Brain microvascular endothelial cell (primary cell): ENCODE data around the gene FOXRED1.

Experiments
- DNase-seq: peaks from one replicate; pipeline ENCODE4 v3.0.0-alpha.2; 2020
- H3K27ac ChIP-seq: fragments of 250-450 bp; sonication (Bioruptor Pico); 2 replicates; pipeline ENCODE4 v1.5.1; 2020; ENCODE audit warnings: mild to moderate bottlenecking, moderate library complexity
- H3K27me3 ChIP-seq: fragments of 250-450 bp; sonication (Bioruptor Pico); replicated peaks from 2 replicates; pipeline ENCODE4 v1.5.1; 2020; ENCODE audit warnings: mild to moderate bottlenecking
- H3K36me3 ChIP-seq: fragments of 250-450 bp; sonication (Bioruptor Pico); replicated peaks from 2 replicates; pipeline ENCODE4 v1.5.1; 2020; ENCODE audit warnings: mild to moderate bottlenecking
- H3K4me3 ChIP-seq: 2 replicates; pipeline ENCODE4 v1.5.1; 2011; ENCODE audit warnings: low read depth, mild to moderate bottlenecking, control low read depth, low read length, moderate library complexity
- CTCF ChIP-seq: IDR thresholded peaks from 2 replicates; pipeline ENCODE4 v1.5.1; 2011; ENCODE audit warnings: low read depth, mild to moderate bottlenecking, moderate library complexity, low read length, control low read depth, inconsistent platforms; ENCODE audit errors: missing control alignments
- in situ Hi-C: cut with HindIII; loops from 2 replicates; pipeline ENCODE4 v1.10.0; 2017; ENCODE audit warnings: low sequenced_read_pairs, low pct_ligation_motif_present

FOXRED1 gene

GRCh38 chr11:126268708-126269579 lies at the start of gene FOXRED1, which contains the start of gene SRPRA:
Gene FOXRED1 (plus strand): TSS chr11:126269154. CDS start chr11:126269207, 53 bp downstream.
Gene SRPRA (minus strand): TSS chr11:126268895. CDS start chr11:126268804, 91 bp downstream.
- peak within 1 kb of the TSS; percentile 86 for H3K27ac ChIP-seq
- H3K36me3 ChIP-seq, result peaks cover 41% of the 10 kb centered on the region
- no peaks in the 10 kb centered on the region for H3K27me3 ChIP-seq
- in situ Hi-C loops, result no loop called here
- no peak for TF ChIP-seq CTCF
- DNase-seq, result peak; percentile 99
- H3K4me3 ChIP-seq, result peak within 1 kb of the TSS; percentile 81

GRCh38 chr11:126219547-126219946 lies 49.4 kb upstream of the FOXRED1 start:
- H3K36me3 ChIP-seq, result no peaks in the 10 kb centered on the region
- in situ Hi-C loops, result no loop called here
- DNase-seq, result no peak
- H3K27ac ChIP-seq, result no peak overlapping the region
- H3K27me3 ChIP-seq, result no peaks in the 10 kb centered on the region
- no peak for TF ChIP-seq CTCF
- H3K4me3 ChIP-seq, result no peak overlapping the region

- H3K4me3 ChIP-seq, result no peak overlapping the region
- no peak overlapping the region for H3K27ac ChIP-seq
- H3K27me3 ChIP-seq, result no peaks in the 10 kb centered on the region
- in situ Hi-C loops, result no loop called here
- no peak for DNase-seq
- no peaks in the 10 kb centered on the region for H3K36me3 ChIP-seq
- no peak for TF ChIP-seq CTCF
These were observed 44.2 kb upstream of the FOXRED1 start for GRCh38 chr11:126224647-126225294.

- DNase-seq, result no peak
- Histone ChIP-seq H3K27me3 (no peaks in the 10 kb centered on the region), H3K36me3 (no peaks in the 10 kb centered on the region), H3K4me3 (no peak overlapping the region), H3K27ac (no peak overlapping the region)
- in situ Hi-C loops, result no loop called here
- no peak for TF ChIP-seq CTCF
These were observed 43.7 kb upstream of the FOXRED1 start for GRCh38 chr11:126225295-126225665.

- Histone ChIP-seq H3K27ac (no peak overlapping the region), H3K27me3 (no peaks in the 10 kb centered on the region), H3K4me3 (no peak overlapping the region), H3K36me3 (no peaks in the 10 kb centered on the region)
- no peak for TF ChIP-seq CTCF
- in situ Hi-C loops, result no loop called here
- DNase-seq, result no peak
These were observed 42.4 kb upstream of the FOXRED1 start for GRCh38 chr11:126226334-126227084.
